PC-9 (cell line): ENCODE measurements around the gene LRRC1. TPM values are rescaled to one million over a fixed set of nuclear protein-coding genes. Genes with fewer than 3 reads are reported as not detected.

Experiments
- BruUV-seq: library from RNA; stranded (reverse); fragments of 400-500 nt; replicated peaks from 2 replicates; lab custom pipeline; 2021; lab: Mats Ljungman, UMichigan
- CTCF ChIA-PET: fragments of 300-600 bp; sonication (Branson Sonifier 250); formaldehyde crosslinking; loops from one replicate; lab custom pipeline; 2022; ENCODE audit warnings: antibody characterized with exemption; lab: Charles Lee
- POLR2A ChIA-PET: fragments of 300-600 bp; sonication (Branson Sonifier 250); formaldehyde crosslinking; loops from one replicate; lab custom pipeline; 2022; ENCODE audit warnings: antibody characterized with exemption; ENCODE audit not compliant: unreplicated experiment; lab: Charles Lee
- DNase-seq, 2 experiments: peaks; one replicate each; pipeline versions ENCODE4 v3.0.0 to v3.0.0-alpha.2; 2015 to 2022; ENCODE audit warnings: mixed read lengths in 1 of 2
- H2AFZ ChIP-seq: fragments of 200-600 bp; sonication (generic); 2 replicates; pipeline ENCODE4 v1.8.1; 2017; ENCODE audit warnings: antibody characterized with exemption
- H3F3A ChIP-seq: fragments of 200-600 bp; sonication (generic); 2 replicates; pipeline ENCODE4 v1.8.1; 2017; ENCODE audit warnings: antibody characterized with exemption, mild to moderate bottlenecking, low read depth; ENCODE audit not compliant: insufficient read depth
- H3K27ac ChIP-seq: fragments of 200-600 bp; sonication (generic); 2 replicates; pipeline ENCODE4 v1.6.1; 2016; ENCODE audit warnings: mixed run types
- H3K27me3 ChIP-seq: fragments of 200-600 bp; sonication (generic); 2 replicates; pipeline ENCODE4 v1.6.1; 2016; ENCODE audit warnings: low read depth, mixed run types; ENCODE audit not compliant: insufficient read depth
- H3K36me3 ChIP-seq: fragments of 200-600 bp; sonication (generic); 2 replicates; pipeline ENCODE4 v1.6.1; 2016; ENCODE audit warnings: low read depth, mixed run types
- H3K4me1 ChIP-seq: fragments of 200-600 bp; sonication (generic); replicated peaks from 2 replicates; pipeline ENCODE4 v1.6.1; 2016; ENCODE audit warnings: mixed run types; ENCODE audit not compliant: insufficient read depth
- H3K4me2 ChIP-seq: fragments of 200-600 bp; sonication (generic); 2 replicates; pipeline ENCODE4 v1.6.1; 2017; ENCODE audit warnings: mixed run types
- H3K4me3 ChIP-seq: fragments of 200-600 bp; sonication (generic); 2 replicates; pipeline ENCODE4 v1.6.1; 2016; ENCODE audit warnings: mixed run types
- H3K79me2 ChIP-seq: fragments of 200-600 bp; sonication (generic); 2 replicates; pipeline ENCODE4 v1.6.1; 2017; ENCODE audit warnings: low read depth, mixed run types
- H3K9me2 ChIP-seq: fragments of 200-600 bp; sonication (generic); 2 replicates; pipeline ENCODE4 v1.8.1; 2017; ENCODE audit warnings: mild to moderate bottlenecking; ENCODE audit not compliant: insufficient read depth
- H3K9me3 ChIP-seq: fragments of 200-600 bp; sonication (generic); 2 replicates; pipeline ENCODE4 v1.8.1; 2016; ENCODE audit warnings: low read depth; ENCODE audit not compliant: insufficient read depth
- H4K20me1 ChIP-seq: fragments of 200-600 bp; sonication (generic); 2 replicates; pipeline ENCODE4 v1.8.1; 2017; ENCODE audit not compliant: insufficient read depth
- EZH2 ChIP-seq: fragments of 200-600 bp; sonication (generic); IDR thresholded peaks from 2 replicates; pipeline ENCODE4 v1.8.0; 2017; ENCODE audit warnings: antibody characterized with exemption, low read depth
- intact Hi-C: fragments of 100-400 bp; cut with micrococcal nuclease; formaldehyde crosslinking; loops from one replicate; pipeline ENCODE4 v1.10.0; 2022; ENCODE audit not compliant: unreplicated experiment
- total RNA-seq: library from RNA; stranded (reverse); gene quantifications from 2 replicates; pipeline ENCODE4 v1.2.3, GENCODE V29; 2021
- TF ChIP-seq, protein P1 (sequence below): fragments of 200-600 bp; sonication (generic); conservative IDR thresholded peaks from 2 replicates; pipeline ENCODE4 v1.6.1; 2017; ENCODE audit warnings: mixed run types, antibody characterized with exemption, mild to moderate bottlenecking, moderate library complexity

Gene LRRC1
- total RNA-seq, 1 experiment from 2014 or later, result 26.4 TPM

DNA sequence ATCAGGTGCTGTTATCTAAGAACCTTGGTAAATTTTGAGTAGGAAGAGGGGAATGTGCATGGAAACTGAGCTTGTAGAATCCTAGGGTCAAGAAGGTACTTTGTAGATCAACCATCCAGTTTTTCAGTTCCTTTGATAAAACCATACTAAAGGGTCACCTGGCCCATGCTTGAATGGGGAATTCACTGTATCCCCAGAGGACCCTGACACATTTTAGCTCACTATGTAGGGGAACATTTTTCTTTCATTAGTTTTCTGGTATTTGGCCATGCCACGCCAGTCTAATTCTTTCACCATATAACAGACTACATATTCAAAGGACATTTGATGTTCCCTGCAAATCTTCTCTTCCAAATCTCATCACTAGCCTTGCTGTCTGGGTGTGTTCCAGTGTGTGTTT is 29.9 kb downstream of the LRRC1 start:
- intact Hi-C loops, result no loop called here
- peaks cover 3% of the 10 kb centered on the region for H3F3A ChIP-seq
- H4K20me1 ChIP-seq, result no peaks in the 10 kb centered on the region
- H3K27ac ChIP-seq, result no peak overlapping the region
- H3K27me3 ChIP-seq, result no peaks in the 10 kb centered on the region
- no peak overlapping the region for H3K4me2 ChIP-seq
- ChIA-PET CTCF (no interaction called here), POLR2A (interaction anchor here (0.6 kb wide), 1 partner anchor 90 kb away, joined by 6 read pairs; no protein-coding TSS in a partner anchor)
- peaks cover 18% of the 10 kb centered on the region for H3K4me1 ChIP-seq
- H3K79me2 ChIP-seq, result peaks cover 88% of the 10 kb centered on the region
- TF ChIP-seq, protein P1, sequence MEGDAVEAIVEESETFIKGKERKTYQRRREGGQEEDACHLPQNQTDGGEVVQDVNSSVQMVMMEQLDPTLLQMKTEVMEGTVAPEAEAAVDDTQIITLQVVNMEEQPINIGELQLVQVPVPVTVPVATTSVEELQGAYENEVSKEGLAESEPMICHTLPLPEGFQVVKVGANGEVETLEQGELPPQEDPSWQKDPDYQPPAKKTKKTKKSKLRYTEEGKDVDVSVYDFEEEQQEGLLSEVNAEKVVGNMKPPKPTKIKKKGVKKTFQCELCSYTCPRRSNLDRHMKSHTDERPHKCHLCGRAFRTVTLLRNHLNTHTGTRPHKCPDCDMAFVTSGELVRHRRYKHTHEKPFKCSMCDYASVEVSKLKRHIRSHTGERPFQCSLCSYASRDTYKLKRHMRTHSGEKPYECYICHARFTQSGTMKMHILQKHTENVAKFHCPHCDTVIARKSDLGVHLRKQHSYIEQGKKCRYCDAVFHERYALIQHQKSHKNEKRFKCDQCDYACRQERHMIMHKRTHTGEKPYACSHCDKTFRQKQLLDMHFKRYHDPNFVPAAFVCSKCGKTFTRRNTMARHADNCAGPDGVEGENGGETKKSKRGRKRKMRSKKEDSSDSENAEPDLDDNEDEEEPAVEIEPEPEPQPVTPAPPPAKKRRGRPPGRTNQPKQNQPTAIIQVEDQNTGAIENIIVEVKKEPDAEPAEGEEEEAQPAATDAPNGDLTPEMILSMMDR, result no peak
- TF ChIP-seq EZH2, result no peak
- no peaks in the 10 kb centered on the region for H3K36me3 ChIP-seq
- no TSS peak for BruUV-seq
- no peak for DNase-seq
- H2AFZ ChIP-seq, result no peak overlapping the region
- H3K9me3 ChIP-seq, result no peaks in the 10 kb centered on the region
- no peaks in the 10 kb centered on the region for H3K9me2 ChIP-seq
- no peak overlapping the region for H3K4me3 ChIP-seq

DNA sequence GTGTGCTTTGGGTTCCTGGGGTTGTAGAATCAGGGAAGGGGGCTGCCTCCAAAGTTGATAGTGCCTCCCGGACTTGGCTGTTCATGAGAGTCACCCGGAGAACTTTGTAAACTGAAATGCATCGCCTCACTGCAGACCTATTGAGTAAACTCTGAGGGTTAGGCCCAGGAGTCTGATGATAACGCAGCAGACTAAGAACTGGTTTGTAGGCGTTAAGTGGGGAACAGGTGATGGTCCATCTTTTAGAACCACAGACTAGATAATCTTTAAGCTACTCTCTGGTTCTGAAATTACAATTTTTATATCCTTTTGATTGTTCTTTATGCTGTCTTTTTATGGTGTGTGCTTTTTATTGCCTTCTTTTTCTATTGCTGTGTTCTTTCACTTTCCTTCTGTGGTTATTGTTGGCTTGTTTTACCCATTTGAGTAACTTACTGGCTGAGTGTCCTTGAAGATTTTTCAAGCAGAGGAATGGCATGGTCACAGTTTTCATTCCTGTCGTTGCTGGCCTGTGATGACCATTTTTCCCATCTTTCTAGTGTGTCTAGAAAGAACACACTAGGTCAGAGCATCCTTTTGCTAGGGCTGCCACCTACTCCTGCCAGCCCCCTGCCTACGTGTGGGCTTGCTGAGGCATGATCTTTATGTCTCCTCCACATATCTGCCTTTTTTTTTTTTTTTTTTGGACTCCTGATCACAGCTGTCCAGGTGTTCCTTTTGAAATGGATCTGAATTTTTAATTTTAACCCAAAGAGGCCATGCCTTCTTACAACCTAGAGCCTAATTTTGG is 30.9 kb downstream of the LRRC1 start:
- peaks cover 18% of the 10 kb centered on the region for H3K4me1 ChIP-seq
- TF ChIP-seq EZH2, result no peak
- TF ChIP-seq, protein P1, result no peak
- H3K36me3 ChIP-seq, result no peaks in the 10 kb centered on the region
- peaks cover 97% of the 10 kb centered on the region for H3K79me2 ChIP-seq
- no peaks in the 10 kb centered on the region for H3K27me3 ChIP-seq
- no TSS peak for BruUV-seq
- no peaks in the 10 kb centered on the region for H3K9me2 ChIP-seq
- H2AFZ ChIP-seq, result no peak overlapping the region
- no peak overlapping the region for H3K27ac ChIP-seq
- no peaks in the 10 kb centered on the region for H4K20me1 ChIP-seq
- intact Hi-C loops, result no loop called here
- no peak for DNase-seq
- POLR2A ChIA-PET, result no interaction called here
- H3K4me3 ChIP-seq, result no peak overlapping the region
- CTCF ChIA-PET, result interaction anchor here (0.6 kb wide), 1 partner anchor 90 kb away, joined by 5 read pairs; no protein-coding TSS in a partner anchor
- no peaks in the 10 kb centered on the region for H3K9me3 ChIP-seq
- H3F3A ChIP-seq, result peaks cover 3% of the 10 kb centered on the region
- H3K4me2 ChIP-seq, result no peak overlapping the region

DNA sequence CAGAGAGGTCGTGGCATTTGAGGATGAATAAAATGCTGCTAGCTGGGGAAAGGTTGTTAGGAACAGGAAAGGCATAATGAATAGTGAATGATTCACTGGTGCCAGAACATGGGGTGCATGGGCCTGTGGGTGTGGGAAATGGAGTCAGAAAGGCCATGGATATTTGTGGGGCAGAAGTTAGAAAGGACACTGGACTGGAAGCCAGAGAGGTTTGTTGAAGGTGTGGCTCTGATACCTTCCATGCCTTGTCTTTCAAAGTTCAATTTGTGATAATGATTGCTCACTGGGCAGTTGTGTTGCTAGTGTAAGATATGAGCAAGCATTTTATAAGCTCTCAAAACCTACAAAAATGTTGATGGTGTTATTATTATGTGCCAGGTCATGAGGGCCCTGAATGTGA is 32.7 kb downstream of the LRRC1 start:
- Histone ChIP-seq H3K4me2 (peak overlapping the region; percentile 34; the same call in 1 of the 2 replicates), H3K36me3 (no peaks in the 10 kb centered on the region), H3K9me2 (no peaks in the 10 kb centered on the region), H2AFZ (no peak overlapping the region), H3K27ac (0 out of 2 replicates have a peak overlapping the region, but pooled peaks have one; percentile 9), H3F3A (peaks cover 3% of the 10 kb centered on the region), H3K4me1 (peaks cover 18% of the 10 kb centered on the region), H3K27me3 (no peaks in the 10 kb centered on the region), H3K9me3 (no peaks in the 10 kb centered on the region), H3K79me2 (peaks cover 98% of the 10 kb centered on the region), H3K4me3 (no peak overlapping the region), H4K20me1 (no peaks in the 10 kb centered on the region)
- BruUV-seq, result no TSS peak
- CTCF ChIA-PET, result interaction anchor here (0.6 kb wide), 1 partner anchor 164 kb away, joined by 3 read pairs; no protein-coding TSS in a partner anchor
- no peak for DNase-seq
- POLR2A ChIA-PET, result no interaction called here
- TF ChIP-seq, protein P1, result no peak
- no peak for TF ChIP-seq EZH2
- intact Hi-C loops, result no loop called here
